A673 (cell line): ENCODE measurements around the gene RHOD. TPM values are rescaled to one million over a fixed set of nuclear protein-coding genes. Genes with fewer than 3 reads are reported as not detected.

Experiments used
- BruUV-seq: library from RNA; stranded (reverse); fragments of 400-500 nt; replicated peaks from 2 replicates; lab custom pipeline; 2021; lab: Mats Ljungman, UMichigan
- CTCF ChIA-PET: fragments of 300-600 bp; sonication (Branson Sonifier 250); formaldehyde crosslinking; loops from one replicate; lab custom pipeline; 2022; ENCODE audit warnings: antibody characterized with exemption; lab: Charles Lee
- POLR2A ChIA-PET: fragments of 300-600 bp; sonication (Branson Sonifier 250); formaldehyde crosslinking; loops from one replicate; lab custom pipeline; 2022; ENCODE audit warnings: antibody characterized with exemption; ENCODE audit not compliant: low non-redundant PET; lab: Charles Lee
- DNase-seq: peaks from one replicate; pipeline ENCODE4 v3.0.0-alpha.2; 2015; ENCODE audit warnings: low spot score
- H3K27ac ChIP-seq: fragments of 200-600 bp; sonication (generic); 2 replicates; pipeline ENCODE4 v1.5.1; 2016; ENCODE audit warnings: mixed run types, low read depth, mild to moderate bottlenecking, mixed read lengths, antibody characterized with exemption, low read length; ENCODE audit not compliant: poor library complexity, severe bottlenecking
- H3K27me3 ChIP-seq: fragments of 200-600 bp; sonication (generic); replicated peaks from 2 replicates; pipeline ENCODE4 v1.6.1; 2017; ENCODE audit warnings: mixed run types, low read depth, mild to moderate bottlenecking, mixed read lengths, antibody characterized with exemption, low read length; ENCODE audit not compliant: insufficient read depth, poor library complexity
- H3K36me3 ChIP-seq: fragments of 200-600 bp; sonication (generic); 2 replicates; pipeline ENCODE4 v1.6.1; 2016; ENCODE audit warnings: mixed run types, mild to moderate bottlenecking, mixed read lengths, antibody characterized with exemption, low read length; ENCODE audit not compliant: insufficient read depth, poor library complexity, severe bottlenecking
- H3K4me1 ChIP-seq: fragments of 200-600 bp; sonication (generic); 2 replicates; pipeline ENCODE4 v1.6.1; 2017; ENCODE audit warnings: mixed run types, mild to moderate bottlenecking, mixed read lengths, antibody characterized with exemption, low read length; ENCODE audit not compliant: insufficient read depth, poor library complexity, severe bottlenecking
- H3K4me3 ChIP-seq: fragments of 200-600 bp; sonication (generic); 2 replicates; pipeline ENCODE4 v1.5.1; 2016; ENCODE audit warnings: low read depth, mixed run types, mild to moderate bottlenecking, mixed read lengths, low read length; ENCODE audit not compliant: poor library complexity, severe bottlenecking
- H3K9me3 ChIP-seq: fragments of 200-600 bp; sonication (generic); 2 replicates; pipeline ENCODE4 v1.6.1; 2016; ENCODE audit warnings: mixed run types, low read depth, mild to moderate bottlenecking, mixed read lengths, antibody characterized with exemption, low read length; ENCODE audit not compliant: poor library complexity, severe bottlenecking
- EZH2 ChIP-seq: fragments of 200-600 bp; sonication (generic); IDR thresholded peaks from 2 replicates; pipeline ENCODE4 v1.6.1; 2017; ENCODE audit warnings: borderline replicate concordance, low read depth, mild to moderate bottlenecking, mixed read lengths, antibody characterized with exemption, low read length; ENCODE audit not compliant: poor library complexity, severe bottlenecking
- intact Hi-C: fragments of 100-400 bp; cut with micrococcal nuclease; formaldehyde crosslinking; loops from one replicate; pipeline ENCODE4 v1.10.0; 2022; ENCODE audit not compliant: unreplicated experiment
- total RNA-seq: library from RNA; stranded (reverse); gene quantifications from 2 replicates; pipeline ENCODE4 v1.2.3, GENCODE V29; 2021
- TF ChIP-seq, protein P1 (sequence below): fragments of 300-800, 200-600 bp; sonication (generic); conservative IDR thresholded peaks from 2 replicates; pipeline ENCODE4 v1.5.1; 2017; ENCODE audit warnings: low read depth, mild to moderate bottlenecking, antibody characterized with exemption, low read length, moderate library complexity, mixed read lengths

The RHOD gene
- total RNA-seq, 1 experiment from 2014 or later: 0.88 TPM

DNA sequence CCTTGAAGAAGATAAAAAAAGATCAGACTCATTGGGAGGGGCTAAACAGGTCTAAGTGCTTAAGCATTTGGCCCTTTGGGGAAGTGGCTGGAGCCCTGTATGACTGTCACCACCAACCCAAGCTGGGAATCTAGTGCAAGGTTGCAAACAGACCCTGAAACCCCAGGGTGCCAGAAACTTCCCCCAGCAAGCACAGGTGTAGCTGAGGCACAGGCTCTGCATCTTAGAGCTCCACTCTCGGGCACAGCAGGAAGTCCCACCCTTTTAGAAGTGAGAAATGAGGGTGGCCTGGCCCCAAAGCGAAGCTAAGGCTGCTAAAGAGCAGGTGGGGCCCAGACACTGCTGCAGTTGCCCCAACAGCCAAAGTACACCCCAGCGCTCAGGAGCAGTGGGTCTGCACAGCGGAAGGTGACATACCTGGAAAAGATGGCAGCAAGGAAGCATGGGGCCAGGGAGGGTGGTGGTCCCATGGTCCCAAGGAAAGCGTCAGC lies 56.6 kb downstream of the RHOD start:
- CTCF ChIA-PET: no interaction called here
- Histone ChIP-seq H3K27me3 (no peaks in the 10 kb centered on the region), H3K27ac (no peak overlapping the region), H3K4me1 (peaks cover 2% of the 10 kb centered on the region), H3K36me3 (no peaks in the 10 kb centered on the region), H3K4me3 (no peak overlapping the region), H3K9me3 (no peaks in the 10 kb centered on the region)
- TF ChIP-seq EZH2: no peak
- TF ChIP-seq, protein P1, sequence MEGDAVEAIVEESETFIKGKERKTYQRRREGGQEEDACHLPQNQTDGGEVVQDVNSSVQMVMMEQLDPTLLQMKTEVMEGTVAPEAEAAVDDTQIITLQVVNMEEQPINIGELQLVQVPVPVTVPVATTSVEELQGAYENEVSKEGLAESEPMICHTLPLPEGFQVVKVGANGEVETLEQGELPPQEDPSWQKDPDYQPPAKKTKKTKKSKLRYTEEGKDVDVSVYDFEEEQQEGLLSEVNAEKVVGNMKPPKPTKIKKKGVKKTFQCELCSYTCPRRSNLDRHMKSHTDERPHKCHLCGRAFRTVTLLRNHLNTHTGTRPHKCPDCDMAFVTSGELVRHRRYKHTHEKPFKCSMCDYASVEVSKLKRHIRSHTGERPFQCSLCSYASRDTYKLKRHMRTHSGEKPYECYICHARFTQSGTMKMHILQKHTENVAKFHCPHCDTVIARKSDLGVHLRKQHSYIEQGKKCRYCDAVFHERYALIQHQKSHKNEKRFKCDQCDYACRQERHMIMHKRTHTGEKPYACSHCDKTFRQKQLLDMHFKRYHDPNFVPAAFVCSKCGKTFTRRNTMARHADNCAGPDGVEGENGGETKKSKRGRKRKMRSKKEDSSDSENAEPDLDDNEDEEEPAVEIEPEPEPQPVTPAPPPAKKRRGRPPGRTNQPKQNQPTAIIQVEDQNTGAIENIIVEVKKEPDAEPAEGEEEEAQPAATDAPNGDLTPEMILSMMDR: no peak
- BruUV-seq: no TSS peak
- no peak for DNase-seq
- intact Hi-C loops: no loop called here
- POLR2A ChIA-PET: interaction anchor here (0.6 kb wide), 1 partner anchor 90 kb away, joined by 5 read pairs; no protein-coding TSS in a partner anchor

DNA sequence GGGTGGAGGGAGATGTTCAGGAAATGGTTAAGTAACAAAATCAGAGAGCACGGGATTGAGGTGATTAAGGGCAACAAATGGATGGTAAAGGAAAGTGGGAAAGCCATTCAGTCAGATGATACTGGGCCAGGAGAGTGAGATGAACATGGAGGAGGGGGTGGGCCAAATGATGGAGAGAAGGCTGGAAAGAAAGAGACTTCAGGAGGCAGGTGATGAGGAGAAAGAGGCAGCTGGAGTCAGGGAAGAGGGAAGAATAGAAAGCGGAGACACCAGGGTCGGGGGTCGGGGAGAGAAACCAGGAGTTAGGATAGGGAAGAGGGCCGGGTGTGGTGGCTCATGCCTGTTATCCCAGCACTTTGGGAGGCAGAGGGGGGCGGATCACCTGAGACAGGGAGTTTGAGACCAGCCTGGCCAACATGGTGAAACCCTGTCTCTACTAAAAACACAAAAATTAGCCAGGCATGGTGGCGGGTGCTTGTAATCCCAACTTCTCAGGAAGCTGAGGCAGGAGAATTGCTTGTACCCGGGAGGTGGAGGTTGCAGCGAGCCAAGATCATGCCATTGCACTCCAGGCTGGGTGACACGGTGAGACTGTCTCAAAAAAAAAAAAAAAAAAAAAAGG lies 57.7 kb downstream of the RHOD start:
- no peaks in the 10 kb centered on the region for H3K9me3 ChIP-seq
- ChIA-PET CTCF (no interaction called here), POLR2A (no interaction called here)
- no peak for TF ChIP-seq EZH2
- TF ChIP-seq, protein P1: no peak
- no peak overlapping the region for H3K27ac ChIP-seq
- DNase-seq: no peak
- peaks cover 4% of the 10 kb centered on the region for H3K4me1 ChIP-seq
- intact Hi-C loops: no loop called here
- H3K27me3 ChIP-seq: no peaks in the 10 kb centered on the region
- H3K36me3 ChIP-seq: no peaks in the 10 kb centered on the region
- no peak overlapping the region for H3K4me3 ChIP-seq
- BruUV-seq: no TSS peak

DNA sequence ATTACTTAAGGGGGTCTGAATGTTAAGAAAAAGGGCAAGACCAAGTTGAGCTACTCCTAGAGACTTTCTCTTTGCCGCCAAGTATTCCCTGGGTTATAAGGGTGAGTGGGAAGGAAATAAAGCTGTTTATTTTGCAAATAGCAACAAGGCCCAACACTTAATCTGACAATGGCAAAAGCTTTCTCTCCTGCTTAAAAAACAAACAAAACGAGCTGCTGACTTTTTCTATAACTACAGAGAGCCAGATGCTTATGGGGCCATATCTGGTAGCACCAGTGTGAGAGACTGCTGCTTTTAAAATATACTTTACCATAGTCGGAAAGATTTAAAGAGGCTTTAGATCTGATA lies 60.1 kb downstream of the RHOD start:
- DNase-seq: no peak
- TF ChIP-seq, protein P1: no peak
- no peak for TF ChIP-seq EZH2
- POLR2A ChIA-PET: interaction anchor here (0.5 kb wide), 1 partner anchor 403 kb away, joined by 4 read pairs; no protein-coding TSS in a partner anchor
- Histone ChIP-seq H3K27ac (no peak overlapping the region), H3K4me3 (no peak overlapping the region), H3K4me1 (peaks cover 8% of the 10 kb centered on the region), H3K27me3 (no peaks in the 10 kb centered on the region), H3K9me3 (no peaks in the 10 kb centered on the region), H3K36me3 (no peaks in the 10 kb centered on the region)
- no TSS peak for BruUV-seq
- CTCF ChIA-PET: interaction anchor here (1.8 kb wide), 1 partner anchor 145 kb away, joined by 5 read pairs; no protein-coding TSS in a partner anchor
- intact Hi-C loops: no loop called here
